ENCODE data around the gene RGMA. TPM values are rescaled to one million over a fixed set of nuclear protein-coding genes. Genes with fewer than 3 reads are reported as not detected.

RGMA gene
- total and polyA plus RNA-seq, 7 donors: 1.4 to 58.6 (median 21.8) TPM

- H3K4me1 ChIP-seq: no peaks in the 10 kb centered on the region
- TF ChIP-seq CTCF (IDR thresholded peaks at IDR 0.05): no peak
- 83 to 88% methylated on average over 2 of the region's 2 CpGs for WGBS, 2 donors
- peaks cover 27 to 98% (median 44%) of the 10 kb centered on the region in 4 donors for H3K36me3 ChIP-seq
- H3K4me3 ChIP-seq: no peak overlapping the region
- DNase-seq: no peak
- intact Hi-C loops (cut with DNase I): no loop called here
- no peak overlapping the region for H3K27ac ChIP-seq
- H3K27me3 ChIP-seq: no peaks in the 10 kb centered on the region
- no peaks in the 10 kb centered on the region for H3K9me3 ChIP-seq
Measured at GRCh38 chr15:92989470-92989869, 99.5 kb downstream of the RGMA start.

Other genes with a start within 250 kb of the RGMA start
- gene CHD2, start 188.9 kb downstream of the RGMA start, total RNA-seq: 100 to 1,000 TPM in 1 of 4 donors, 10 to 100 TPM in 3; 75.9 to 108 (median 90.0) TPM
- 10 to 100 TPM; 16.0 to 48.4 (median 16.8) TPM for gene CHD2, start 188.9 kb downstream of the RGMA start, polyA plus RNA-seq